SHP77 (cell line): ENCODE results near the gene AKR1C4.
A peak's percentile ranks its signal among the peaks of the same experiment; 100 is the strongest.
"Not testable (repeated sequence)": the region's sequence is repeated elsewhere in the genome, so short reads cannot be mapped to it uniquely, and the experiment has no call there.

ENCODE experiments used
- DNase-seq, 2 experiments: peaks; one replicate each; lab custom pipeline; 2025; lab: John Stamatoyannopoulos, UW

AKR1C4 gene

DNA sequence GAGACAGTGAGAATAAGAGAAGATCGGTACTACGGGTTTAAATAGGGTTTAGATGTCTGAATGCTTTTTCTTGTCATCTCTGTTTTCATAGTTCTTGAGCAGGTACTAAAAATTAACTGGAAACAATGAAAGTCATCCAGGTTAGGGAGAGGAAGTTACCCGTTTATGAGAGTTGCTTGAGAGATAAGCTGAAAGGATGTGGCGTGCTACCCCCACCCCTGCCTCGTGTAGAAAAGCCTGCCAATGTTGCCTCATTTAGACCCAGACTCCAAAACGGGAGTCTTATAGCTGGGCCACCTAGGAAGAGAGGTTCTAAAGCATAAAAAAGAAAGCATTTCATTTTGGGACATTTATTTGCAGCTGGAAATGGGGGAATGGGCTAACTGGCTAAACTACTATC is 10.2 kb downstream of the AKR1C4 start:
- no peak for DNase-seq

DNA sequence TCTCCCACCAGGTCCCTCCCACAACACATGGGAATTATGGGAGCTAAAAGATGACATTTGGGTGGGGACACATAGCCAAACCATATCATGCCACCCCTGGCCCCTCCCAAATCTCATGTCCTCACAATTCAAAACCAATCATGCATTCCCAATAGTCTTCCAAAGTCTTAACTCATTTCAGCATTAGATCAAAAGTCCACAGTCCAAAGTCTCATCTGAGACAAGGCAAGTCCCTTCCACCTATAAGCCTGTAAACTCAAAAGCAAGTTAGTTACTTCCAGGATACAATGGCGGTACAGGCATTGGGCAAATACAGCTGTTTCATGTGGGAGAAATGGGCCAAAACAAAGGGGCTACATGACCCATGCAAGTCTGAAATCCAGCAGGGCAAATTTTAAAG is 13.1 kb downstream of the AKR1C4 start:
- not testable (repeated sequence) for DNase-seq

DNA sequence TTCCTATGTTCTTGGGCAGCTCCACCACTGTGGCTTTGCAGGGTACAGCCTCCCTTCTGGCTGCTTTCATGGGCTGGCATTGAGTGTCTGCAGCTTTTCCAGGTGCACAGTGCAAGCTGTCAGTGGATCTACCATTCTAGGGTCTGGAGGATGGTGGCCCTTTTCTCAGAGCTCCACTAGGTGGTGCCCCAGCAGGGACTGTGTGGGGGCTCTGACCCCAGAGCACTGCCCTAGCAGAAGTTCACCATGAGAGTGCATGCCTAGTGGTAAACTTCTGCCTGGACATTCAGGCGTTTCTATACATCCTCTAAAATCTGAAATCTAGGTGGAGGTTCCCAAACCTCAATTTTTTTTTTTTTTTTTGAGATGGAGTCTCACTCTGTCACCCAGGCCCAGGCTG is 13.6 kb downstream of the AKR1C4 start:
- not testable (repeated sequence) for DNase-seq

DNA sequence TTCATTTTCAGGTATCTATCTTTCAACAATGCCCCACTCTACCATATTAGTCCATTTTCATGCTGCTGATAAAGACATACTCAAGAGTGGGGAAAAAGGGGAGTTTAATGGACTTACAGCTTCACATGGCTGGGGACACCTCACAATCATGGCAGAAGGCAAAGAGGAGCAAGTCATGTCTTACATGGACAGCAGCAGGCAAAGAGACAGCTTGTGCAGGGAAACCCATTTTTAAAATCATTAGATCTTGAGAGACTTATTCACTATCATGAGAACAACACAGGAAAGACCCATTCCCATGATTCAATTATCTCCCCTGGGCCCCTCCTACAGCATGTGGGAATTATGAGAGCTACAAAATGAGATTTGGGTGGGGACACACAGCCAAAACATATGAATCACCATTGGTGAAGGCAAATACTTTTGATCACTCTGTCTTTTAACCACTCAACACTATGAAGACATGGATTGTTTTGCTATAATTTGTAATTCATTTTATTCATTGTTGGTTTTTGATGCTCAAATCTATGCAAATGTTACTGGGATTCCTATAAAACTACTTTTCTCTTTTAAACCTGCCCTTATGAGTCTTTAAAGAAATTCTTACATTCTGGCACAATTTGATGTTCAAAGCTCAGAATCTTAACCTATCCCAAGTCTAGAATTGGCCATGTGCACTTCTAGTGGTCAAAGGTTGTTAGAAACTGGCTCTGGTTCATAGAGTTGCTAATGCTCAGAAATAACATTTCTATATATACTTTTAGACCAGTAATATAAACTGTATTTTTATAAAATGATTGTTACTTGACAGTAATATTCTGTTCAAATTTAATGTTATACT is 15.3 kb downstream of the AKR1C4 start:
- DNase-seq, result no peak

DNA sequence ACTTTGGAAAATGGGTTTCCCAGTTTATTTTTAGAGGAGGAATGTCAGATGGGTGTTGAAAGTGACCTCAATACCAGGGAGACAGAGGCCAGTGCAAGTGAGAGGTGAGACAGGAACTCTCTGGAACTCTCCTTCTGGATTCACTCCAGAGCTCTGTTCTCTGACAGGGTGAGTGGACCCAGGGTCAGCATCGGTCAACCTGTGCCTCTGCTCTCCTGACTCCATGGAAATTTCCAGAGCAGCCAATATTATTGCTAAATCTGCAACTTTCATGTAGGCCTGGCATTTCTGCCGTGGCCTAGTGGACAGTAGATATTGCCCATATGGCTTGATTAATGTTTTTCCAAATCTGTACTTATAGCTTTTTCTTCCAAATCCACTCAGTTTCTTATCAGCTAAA is 20.2 kb downstream of the AKR1C4 start:
- DNase-seq, result no peak

DNA sequence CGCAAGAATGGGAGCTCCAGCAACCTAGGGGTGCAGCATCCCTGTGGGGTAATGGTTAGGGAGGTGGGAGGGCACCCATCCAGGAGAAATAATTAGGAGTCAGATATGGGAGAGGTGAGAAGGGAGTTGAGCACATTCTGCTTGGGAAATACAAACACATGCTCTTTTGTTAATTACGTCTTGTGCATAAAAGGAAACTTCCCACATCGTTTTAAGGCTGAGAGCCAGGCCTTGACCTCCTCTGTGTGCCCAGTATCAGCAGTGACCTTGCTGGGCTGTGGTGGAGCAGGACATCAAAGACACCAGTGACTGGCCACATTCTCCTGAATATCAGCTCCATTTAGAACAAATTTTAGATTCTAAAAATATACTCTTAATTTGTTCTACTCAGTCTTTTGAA is 22.6 kb downstream of the AKR1C4 start:
- DNase-seq, result no peak

DNA sequence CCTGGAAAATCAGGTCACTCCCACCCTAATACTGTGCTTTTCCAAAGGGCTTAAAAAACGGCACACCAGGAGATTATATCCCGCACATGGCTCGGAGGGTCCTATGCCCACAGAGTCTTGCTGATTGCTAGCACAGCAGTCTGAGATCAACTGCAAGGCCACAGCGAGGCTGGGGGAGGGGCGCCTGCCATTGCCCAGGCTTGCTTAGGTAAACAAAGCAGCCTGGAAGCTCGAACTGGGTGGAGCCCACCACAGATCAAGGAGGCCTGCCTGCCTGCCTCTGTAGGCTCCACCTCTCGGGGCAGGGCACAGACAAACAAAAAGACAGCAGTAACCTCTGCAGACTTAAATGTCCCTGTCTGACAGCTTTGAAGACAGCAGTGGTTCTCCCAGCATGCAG is 26.3 kb downstream of the AKR1C4 start:
- DNase-seq, result peak; percentile 13 to 59

DNA sequence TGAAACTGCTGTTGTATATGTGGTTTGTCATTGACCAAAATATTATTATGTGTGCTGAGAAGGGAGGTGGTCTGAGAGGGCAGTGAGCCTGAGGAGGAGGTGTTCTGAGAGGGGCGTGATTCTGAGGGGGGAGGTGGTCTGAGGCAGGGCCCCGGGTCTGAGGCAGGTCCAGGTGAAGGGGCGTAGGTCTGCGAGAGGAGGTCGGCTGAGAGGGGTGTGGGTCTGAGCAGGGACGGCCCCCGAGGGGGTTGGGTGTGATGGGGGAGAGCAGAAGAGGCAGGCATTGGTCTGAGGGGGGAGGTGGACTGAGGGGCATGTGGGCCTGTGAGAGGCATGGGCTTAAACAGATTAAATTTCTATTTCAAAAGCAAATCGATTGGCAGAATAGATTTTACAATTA is 32.4 kb downstream of the AKR1C4 start:
- no peak for DNase-seq

DNA sequence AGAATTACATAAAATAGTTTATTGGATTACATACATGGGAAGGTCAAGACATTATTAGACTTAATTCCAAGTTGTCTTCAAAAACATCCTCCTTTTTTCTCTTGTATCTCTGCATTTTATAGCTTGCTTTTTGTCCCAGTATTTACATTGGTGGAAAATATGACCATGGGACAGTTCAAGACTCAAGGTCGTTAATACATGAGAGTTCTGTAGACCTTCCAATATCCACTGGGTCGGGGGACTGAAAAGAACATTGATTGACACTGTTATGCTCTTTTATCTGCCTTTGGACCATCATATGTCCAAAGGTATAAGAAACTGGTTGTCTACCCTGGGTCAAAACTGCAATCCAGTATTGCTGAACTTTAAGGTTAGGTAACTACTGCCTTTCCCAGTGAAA is 36.7 kb downstream of the AKR1C4 start:
- DNase-seq, result no peak

DNA sequence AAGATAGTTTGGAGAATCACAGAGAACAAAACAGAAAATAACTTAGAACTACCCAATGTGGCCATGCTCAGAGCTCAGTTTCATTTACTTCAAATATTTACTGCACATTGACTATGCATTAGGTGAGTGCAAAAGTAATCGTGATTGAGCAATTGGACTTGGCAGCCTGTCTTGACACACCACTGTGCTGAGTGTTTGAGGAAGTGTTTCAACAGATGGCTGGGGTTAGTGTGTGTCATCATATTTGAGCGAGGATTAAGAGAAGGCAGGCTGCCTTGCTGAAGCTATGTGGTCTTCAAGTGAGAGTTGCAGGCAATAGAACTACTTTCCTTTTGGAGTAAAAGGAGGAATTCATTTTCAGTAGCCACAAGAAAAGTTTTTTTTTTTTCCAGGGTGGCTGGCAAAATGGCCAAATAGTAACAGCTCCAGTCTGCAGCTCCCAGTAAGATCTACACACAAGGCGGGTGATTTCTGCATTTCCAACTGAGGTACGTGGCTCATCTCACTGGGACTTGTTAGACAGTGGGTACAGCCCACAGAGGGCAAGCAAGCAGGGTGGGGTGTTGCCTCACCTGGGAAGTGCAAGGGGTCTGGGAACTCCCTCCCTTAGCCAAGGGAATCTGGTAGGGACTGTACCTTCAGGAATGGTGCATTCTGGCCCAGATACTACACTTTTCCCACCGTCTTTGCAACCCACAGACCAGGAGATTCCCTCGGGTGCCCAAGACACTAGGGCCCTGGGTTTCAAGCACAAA is 37.6 kb downstream of the AKR1C4 start:
- DNase-seq, result peak; percentile 20 to 30

DNA sequence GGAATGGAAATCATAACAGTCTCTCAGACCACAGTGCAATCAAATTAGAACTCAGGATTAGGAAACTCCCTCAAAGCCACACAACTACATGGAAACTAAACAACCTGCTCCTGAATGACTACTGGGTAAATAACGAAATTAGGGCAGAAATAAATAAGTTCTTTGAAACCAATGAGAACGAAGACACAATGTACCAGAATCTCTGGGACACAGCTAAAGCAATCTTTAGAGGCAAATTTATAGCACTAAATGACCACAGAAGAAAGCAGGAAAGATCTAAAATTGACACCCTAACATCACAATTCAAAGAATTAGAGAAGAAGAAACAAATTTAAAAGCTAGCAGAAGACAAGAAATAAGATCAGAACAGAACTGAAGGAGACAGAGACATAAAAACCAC is 40.9 kb downstream of the AKR1C4 start:
- not testable (repeated sequence) for DNase-seq

DNA sequence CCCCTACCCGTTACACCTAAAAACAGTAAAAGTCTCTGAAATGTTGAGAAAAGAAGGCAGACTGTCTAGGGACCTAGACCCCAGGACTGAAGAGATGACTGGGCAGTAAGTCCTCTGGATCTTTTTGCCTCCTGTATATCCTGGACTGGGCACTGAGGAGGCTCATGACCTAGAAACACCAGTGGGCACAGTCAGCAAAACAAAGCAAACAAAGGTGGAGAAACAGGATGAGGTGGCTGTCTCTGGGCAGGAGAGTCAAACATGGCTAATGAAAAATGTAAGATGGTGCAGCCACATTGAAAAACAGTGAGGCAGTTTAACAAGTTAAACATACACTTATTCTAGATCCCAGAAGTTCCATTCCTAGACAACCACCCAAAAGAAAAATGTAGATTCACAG is 45.9 kb downstream of the AKR1C4 start:
- no peak for DNase-seq

DNA sequence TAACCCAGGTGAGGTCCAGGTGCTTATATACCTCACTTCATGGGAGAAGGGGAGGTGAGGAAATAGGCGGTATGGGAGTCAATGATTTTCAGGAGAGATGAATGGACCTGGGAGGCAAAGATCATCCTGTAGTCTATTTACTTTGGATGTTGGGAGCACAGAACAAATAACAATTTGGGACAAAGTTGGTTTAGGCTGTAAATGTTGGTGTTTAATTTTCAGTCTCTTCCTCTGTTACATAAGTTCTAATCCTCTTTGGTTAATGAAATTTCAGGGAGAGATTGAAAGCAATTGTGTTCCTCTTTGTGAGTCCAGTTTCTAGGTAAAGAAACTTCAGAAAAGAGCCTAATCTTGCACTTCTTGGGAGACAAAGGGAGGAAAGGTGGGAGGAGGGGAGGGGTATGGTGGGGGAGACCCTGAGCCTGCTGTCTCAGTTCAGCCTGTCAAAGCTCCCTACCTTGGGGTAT is 46.9 kb downstream of the AKR1C4 start:
- DNase-seq, result no peak

DNA sequence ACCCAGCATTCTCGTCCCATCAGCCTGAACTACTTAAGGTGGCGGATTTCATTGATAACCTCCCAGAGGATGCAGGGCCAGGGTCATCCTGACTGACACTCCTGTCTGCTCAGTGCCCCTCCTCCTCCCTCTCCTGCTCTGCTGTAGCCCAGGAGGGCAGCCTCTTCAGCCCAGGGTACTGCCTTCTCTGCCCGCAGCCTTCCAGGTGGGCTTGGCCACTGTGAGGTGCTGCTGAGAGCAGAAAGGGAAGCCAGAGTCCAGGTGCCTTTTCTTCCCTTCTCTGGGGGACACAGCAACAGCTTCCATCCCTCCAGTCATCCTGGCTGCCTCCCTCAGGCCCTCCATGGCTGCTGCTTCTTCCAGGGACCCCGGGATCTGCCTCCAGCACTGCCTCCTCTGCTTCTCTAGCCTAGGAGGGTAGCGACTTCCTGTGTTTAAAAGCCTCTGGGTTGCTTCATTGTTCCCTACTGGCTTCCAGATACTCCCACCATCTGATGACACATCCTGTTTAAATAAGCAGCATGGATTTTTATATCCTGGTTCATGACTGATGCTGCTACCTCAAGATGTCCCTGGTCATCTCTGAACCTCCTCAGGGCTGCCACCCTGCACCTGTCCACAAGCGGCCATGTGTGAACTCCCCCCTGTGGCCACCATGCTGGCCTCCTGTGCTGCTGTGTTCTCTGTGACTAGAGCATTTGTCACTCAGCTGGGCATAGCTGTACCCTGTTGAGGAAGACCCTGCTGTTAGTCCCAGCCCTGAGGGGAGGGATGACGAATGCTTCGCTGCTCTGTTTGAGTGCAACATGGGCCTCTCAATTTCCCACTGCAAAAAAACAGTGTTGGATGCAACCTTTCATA is 55.8 kb downstream of the AKR1C4 start:
- DNase-seq, result peak; percentile 4 to 20

DNA sequence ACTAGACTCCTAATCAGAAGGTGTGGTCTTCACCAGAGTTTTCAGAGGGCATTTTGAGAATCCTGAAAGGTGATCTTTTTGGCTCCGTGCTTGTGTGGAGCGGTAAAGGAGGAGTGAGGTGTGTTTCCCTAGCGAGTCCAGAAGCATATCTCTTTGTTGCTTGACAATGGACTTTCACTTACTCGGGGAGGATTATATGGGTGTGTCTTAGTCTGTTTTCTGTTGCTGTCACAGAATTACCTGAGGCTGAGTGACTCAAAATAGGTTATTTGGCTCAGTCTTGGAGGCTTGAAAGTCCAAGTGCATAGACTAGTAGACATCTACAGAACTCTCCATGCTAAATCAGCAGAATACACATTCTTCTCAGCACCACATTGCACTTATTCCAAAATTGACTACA is 57.9 kb downstream of the AKR1C4 start:
- no peak for DNase-seq

DNA sequence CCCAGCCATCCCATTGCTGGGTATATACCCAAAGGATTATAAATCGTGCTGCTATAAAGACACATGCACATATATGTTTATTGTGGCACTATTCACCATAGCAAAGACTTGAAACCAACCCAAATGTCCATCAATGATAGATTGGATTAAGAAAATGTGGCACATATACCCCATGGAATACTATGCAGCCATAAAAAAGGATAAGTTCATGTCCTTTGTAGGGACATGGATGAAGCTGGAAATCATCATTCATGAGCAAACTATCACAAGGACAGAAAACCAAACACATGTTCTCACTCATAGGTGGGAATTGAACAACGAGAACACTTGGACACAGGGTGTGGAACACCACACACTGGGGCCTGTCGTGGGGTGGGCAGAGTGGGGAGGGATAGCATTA is 61.1 kb downstream of the AKR1C4 start:
- DNase-seq, result not testable (repeated sequence)

DNA sequence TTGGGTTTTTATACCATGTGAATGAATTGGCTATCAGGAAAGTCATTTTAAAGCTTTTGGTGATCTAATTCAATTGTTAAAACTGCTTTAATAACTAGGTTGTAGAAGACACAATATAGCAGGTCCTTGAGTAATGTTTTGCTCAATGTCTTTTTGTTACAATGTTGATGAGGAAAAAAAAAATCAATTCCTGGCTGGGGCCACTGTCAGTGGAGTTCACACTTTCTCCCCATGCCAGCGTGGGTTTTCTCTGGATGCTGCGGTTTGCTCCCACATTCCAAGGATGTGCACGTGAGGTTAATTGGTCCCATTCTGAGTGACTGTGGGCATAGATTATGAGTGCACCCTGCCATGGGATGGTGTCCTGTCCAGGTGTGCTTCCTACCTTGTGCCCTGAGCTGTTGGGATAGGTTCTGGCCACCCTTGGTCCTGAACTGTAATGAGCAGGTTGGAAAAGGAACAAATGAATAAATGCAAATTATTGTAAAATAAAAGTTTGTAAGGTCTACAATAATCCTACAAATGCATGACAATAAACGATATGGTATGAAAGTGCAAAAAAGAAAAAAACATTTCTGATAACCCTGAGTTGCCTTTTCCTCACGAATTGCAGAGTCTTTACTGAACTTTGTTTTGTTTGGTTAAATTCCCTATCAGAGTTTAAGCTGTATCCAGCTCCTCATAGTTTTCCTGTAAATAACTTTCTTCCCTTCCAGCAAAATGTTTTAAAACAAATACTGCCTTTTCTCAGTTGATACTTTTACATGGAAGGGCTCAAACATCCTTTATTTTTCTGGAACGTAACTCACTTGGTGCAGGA is 62.7 kb downstream of the AKR1C4 start:
- DNase-seq, result no peak

DNA sequence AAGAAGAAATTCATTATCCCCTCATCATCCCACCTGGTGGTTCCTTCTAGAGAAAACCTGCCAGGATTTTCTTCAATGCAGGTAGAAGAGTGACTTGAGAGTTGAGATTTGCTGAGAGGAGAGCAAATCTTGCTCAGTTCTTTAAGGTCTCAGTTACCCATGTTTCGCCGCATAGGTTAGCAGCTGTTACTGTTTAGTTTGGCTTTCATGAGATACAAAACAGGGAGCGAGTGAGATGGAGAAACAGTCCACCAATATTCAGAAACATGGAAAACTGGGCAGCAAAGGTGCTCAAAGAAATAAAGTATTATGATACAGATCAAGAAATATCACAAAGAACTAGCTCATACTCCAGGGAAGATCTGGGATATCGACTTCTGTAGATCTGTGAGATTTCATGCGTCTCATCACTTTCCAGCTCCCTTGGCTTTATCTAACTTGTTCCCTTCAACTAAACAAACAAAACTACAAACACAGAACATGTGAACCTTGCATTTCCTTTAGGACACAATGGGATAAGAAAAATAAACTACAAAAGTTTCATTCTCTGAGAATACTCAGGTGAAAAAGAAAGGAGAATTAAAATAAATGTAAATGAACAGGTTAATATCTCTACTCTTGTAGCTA is 63.4 kb downstream of the AKR1C4 start:
- no peak for DNase-seq

DNA sequence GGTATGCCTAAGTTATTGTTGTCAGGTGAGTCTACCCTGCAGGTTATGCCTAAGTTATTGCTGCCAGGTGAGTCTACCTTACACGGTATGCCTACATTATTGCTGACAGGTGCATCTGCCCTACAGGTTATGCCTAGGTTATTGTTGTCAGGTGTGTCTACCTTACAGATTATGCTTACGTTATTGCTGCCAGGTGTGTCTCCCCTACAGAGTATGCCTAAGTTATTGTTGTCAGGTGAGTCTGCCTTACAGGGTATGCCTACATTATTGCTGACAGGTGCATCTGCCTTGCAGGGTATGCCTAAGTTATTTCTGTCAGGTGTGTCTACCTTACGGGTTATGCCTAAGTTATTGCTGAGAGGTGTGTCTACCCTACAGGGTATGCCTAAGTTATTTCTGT is 64.2 kb downstream of the AKR1C4 start:
- DNase-seq, result no peak

DNA sequence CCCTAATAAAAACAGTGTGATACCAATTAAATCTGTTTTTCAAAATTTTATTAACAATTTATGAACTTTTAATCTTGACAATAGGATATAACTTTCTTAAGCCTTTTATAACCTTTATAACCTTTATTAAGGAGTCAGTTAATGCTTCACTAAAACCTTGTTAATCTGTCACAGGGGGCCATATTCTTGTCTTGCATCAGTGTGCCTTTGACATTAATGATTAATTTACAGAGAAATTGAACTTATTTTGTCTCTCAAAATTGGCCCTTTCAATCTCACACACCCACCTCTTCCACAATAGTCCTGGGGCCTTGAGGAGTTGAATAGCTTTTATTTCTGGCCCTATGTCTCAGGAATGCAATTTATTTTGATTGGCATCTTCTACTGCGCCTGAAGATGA is 68.5 kb downstream of the AKR1C4 start:
- no peak for DNase-seq

DNA sequence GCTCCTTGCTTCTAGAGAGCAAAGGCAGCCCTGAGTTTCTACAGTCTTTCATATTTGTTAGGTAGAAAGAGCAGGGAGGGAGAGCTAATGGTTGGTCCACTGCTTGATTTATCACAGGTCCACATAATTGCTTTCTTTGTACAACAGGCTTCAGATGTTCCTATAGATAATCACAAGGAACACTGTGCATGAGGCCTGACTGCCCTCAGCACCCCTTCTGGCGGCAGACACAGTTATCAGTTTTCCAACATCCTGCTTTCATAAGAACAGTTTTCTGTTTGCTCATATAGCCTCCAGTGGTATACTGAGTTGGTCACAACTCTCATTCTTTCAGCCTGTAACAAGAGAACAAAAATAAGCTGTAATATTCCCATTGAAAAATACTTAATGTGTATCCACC is 69.7 kb downstream of the AKR1C4 start:
- DNase-seq, result no peak
